HG03571 (cell line): ENCODE data around the gene AK2.
"Not testable (repeated sequence)": the region's sequence is repeated elsewhere in the genome, so short reads cannot be mapped to it uniquely, and the experiment has no call there.

Source experiments
- ATAC-seq: cut with Tn5 transposase; IDR thresholded peaks from one replicate; pipeline ENCODE4 v1.9.1; 2021; ENCODE audit not compliant: unreplicated experiment

The AK2 gene

DNA sequence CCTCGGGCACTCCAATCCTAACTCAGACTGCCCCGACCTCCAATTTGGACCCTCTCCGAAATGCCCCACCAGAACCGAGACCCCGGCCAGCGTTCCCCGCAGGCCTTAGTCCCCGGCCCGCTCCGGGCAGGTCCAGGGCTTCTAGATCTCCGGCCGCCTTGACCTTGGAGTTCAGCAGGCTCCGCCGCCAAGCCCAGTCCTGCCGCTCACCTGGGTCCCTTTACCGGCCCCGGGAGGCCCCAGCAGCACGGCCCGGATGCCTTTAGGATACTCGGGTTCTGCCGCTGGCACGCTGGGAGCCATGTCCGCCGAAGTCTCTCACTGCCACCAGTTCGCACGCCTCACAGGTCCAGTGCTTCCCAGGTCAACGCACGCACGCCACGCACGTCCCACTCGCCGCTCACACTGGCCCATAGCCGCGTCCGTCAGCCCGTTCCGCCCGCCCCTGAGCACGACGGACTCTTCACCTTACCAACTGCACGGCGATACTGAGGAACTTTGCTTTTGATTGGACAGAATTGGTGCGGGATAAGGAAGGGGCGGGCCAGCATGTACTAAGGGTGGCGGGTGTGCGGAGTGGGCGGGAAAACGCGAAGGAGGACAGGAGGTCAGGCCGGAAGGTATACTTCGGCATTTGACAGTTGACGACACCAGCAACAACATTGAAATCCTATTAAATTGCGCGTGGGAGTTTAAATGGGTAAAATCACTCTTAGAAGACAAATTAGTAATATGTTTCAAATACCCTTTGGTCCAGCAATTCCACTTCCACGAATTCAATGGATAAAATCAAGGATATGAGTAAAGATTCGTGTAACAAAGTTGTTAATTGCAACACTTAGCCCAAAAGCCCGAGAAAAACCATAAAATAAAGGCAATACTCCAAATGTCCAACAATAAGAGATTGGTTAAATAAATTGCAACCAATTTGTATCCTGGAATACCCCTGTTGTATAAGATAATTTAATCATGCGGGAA, at the start of gene AK2:
Gene AK2 (minus strand): TSS at position 358 of the 978 bp plus-strand sequence. CDS start 55 bp downstream, at position 303.
- peak; percentile 94 for ATAC-seq

GRCh38 chr1:33086384-33086850, 49.7 kb upstream of the AK2 start:
- no peak for ATAC-seq

DNA sequence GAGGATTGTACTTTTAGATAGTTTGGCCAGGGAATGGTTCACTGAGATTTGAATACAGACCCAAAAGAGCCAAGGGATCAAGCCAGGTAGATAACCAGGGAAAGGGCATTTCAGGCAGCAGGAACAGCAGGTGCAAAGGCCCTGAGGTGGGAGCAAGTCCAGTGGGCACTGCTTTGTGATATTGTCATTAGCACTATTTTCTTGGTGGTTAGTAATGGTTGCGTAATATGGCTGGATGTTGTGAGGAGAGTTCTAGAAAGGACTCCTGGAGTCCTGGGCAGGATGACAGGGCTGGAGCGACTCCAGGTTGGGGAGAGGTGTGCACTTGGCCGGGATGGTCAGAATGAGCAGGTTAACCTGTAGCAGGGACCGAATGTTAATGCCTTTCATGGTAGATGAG, 48.6 kb upstream of the AK2 start:
- no peak for ATAC-seq

DNA sequence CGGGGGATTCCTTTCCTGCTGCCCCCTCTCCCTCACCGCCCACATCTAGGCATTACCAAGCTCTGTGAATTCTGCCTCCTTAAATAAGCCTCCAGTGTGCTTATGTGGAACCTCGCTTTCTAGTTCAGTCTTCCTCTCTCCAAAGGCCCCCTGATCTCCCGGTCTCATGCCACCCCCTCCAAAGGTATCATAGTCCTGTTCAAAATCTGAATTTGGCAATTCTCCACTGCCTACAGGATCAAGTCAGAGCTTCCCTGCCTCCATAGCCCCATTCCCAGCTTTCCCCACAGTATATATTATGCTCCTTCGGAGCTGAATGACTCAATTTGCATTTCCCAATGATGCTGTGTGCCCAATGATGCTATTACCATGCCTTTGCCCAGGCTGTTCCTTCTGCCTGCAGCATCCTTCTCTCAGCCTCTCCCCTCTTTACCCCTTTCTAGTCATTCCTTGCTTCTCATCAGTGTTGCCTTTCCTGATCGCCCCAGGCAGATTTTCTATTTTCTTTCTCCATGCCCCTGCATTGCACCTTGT, 46.0 kb upstream of the AK2 start:
- no peak for ATAC-seq

GRCh38 chr1:33081554-33082305, 45.0 kb upstream of the AK2 start:
- ATAC-seq, result no peak

GRCh38 chr1:33080885-33081553, 44.3 kb upstream of the AK2 start, which contains the start of gene AZIN2:
AZIN2 (plus strand) TSS chr1:33081153; CDS start chr1:33082250, 1,097 bp downstream.
- ATAC-seq, result peak; percentile 91

GRCh38 chr1:33080373-33080772, 43.7 kb upstream of the AK2 start:
- no peak for ATAC-seq

- no peak for ATAC-seq
These were observed 41.4 kb upstream of the AK2 start for GRCh38 chr1:33078030-33078591.

GRCh38 chr1:33074193-33074945, 37.7 kb upstream of the AK2 start:
- no peak for ATAC-seq

GRCh38 chr1:33072707-33073106, 36.0 kb upstream of the AK2 start:
- ATAC-seq, result no peak

- no peak for ATAC-seq
These were observed 33.9 kb upstream of the AK2 start for GRCh38 chr1:33070628-33071027.

GRCh38 chr1:33068108-33068507, 31.4 kb upstream of the AK2 start:
- not testable (repeated sequence) for ATAC-seq

DNA sequence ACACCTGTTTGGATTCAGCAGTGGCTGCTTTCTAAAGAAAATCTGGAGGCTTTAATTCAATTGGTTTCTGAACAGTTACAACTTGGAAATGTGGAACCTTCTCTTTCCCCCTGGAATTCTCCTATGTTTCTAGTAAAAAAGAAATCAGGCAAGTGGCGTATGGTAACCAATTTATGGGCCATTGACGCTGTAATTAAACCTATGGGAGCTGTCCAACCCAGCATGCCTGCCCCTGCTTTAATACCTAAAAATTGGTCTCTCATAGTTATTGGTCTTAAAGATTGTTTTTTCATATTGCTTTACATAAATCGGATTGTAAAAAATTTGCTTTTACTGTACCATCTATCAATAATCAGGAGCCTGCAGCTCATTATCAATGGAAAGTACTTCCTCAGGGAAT, 29.8 kb upstream of the AK2 start:
- ATAC-seq, result not testable (repeated sequence)

- ATAC-seq, result no peak
These were observed 28.6 kb upstream of the AK2 start for GRCh38 chr1:33065301-33065700.

DNA sequence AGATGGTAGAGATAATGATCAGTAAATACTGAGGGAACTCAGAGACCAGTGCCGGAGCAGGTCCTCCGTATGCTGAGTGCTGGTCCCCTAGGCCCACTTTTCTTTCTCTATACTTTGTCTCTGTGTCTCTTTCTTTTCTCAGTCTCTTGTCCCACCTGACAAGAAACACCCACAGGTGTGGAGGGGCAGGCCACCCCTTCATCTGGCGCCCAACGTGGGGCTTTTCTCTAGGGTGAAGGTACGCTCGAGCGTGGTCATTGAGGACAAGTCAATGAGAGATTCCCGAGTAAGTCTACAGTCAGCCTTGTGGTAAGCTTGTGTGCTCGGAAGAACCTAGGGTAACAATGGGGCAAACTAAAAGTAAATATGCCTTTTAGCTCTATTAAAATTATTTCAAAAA, 27.6 kb upstream of the AK2 start:
- not testable (repeated sequence) for ATAC-seq

DNA sequence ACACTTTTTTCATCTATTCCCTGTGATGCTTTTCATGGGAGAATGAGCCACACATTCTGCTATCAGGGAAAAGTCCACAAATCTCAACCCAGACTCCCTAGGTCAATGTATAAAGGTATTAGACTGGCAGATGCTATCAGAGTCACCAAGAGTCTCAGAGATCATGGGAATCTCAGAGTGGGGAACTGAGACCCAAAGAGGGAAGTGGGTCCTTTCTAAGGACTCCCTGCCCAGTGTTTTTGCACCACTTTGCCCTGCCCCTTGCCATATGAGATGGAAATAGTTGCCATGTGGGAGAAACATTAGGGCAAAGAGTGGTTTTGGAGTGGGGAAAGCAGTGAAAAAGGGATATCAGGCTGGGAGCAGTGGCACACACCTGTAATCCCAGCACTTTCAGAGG, 25.2 kb upstream of the AK2 start:
- no peak for ATAC-seq

GRCh38 chr1:33060579-33061083, 23.9 kb upstream of the AK2 start:
- no peak for ATAC-seq

- ATAC-seq, result no peak
These were observed 20.4 kb upstream of the AK2 start for GRCh38 chr1:33057095-33057494.

DNA sequence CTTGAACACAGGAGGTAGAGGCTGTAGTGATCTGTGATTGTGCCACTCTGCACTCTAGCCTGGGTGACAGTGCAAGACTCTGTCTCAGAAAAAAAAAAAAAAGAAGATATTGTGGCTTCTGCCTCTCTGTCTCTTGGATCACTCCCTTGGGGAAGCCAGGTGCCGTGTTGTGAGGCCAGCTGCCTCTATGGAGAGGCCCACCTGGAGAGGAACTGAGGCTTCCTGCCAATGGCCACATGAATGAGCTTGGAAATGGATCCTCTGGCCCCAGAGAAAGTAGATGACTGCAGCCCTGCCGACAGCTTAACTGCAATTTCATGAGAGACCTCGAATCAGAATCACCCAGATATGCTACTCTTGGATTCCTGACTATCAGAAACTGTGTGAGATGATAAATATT, 19.7 kb upstream of the AK2 start:
- ATAC-seq, result no peak
